K562 (cell line): ENCODE data around the gene PREX1. TPM values are rescaled to one million over a fixed set of nuclear protein-coding genes. Genes with fewer than 3 reads are reported as not detected.

Experiments used
- ATAC-seq: fragments of 200-7000 bp; cut with Tn5 transposase; 3 replicates; pipeline ENCODE4 v1.9.1; 2020; ENCODE audit warnings: moderate library complexity
- BruUV-seq: library from RNA; stranded (reverse); fragments of 400-500 nt; replicated peaks from 2 replicates; lab custom pipeline; 2021; lab: Mats Ljungman, UMichigan
- CTCF ChIA-PET: fragments of 300-600 bp; formaldehyde crosslinking; extraction: SDS; loops from one replicate; lab custom pipeline; 2021; ENCODE audit warnings: low intra/inter-chr PET ratio; lab: Yijun Ruan, JAX
- POLR2A ChIA-PET: fragments of 300-600, 350-650 bp; sonication (Branson Sonifier 250); formaldehyde crosslinking; extraction: SDS; loops from one replicate; lab custom pipeline; 2021; ENCODE audit warnings: antibody characterized with exemption, inconsistent platforms; lab: Yijun Ruan, JAX
- DNase-seq, 4 experiments: peaks; one replicate each; pipeline versions ENCODE4 v3.0.0 to v3.0.0-alpha.2; 2011 to 2018; ENCODE audit warnings: low spot score in 3 of 4, mixed read lengths in 3 of 4; ENCODE audit errors: extremely low read depth in 1 of 4
- FAIRE-seq: peaks from 2 replicates; lab custom pipeline; 2011; peaks lifted over from hg19 to GRCh38; lab: Jason Lieb, UNC
- H2AFZ ChIP-seq: 2 replicates; pipeline ENCODE4 v1.6.0; 2011; ENCODE audit warnings: low read depth, low read length, control low read depth, inconsistent platforms
- H3K27ac ChIP-seq: fragments of 200-600 bp; 3 replicates; pipeline ENCODE4 v1.8.0; 2011; ENCODE audit warnings: low read depth, mild to moderate bottlenecking, control low read depth, inconsistent platforms, low read length, moderate library complexity, mixed read lengths; ENCODE audit errors: extremely low read depth
- H3K27me3 ChIP-seq, 2 experiments: fragments of 300-600 bp in 1 of 2; 2 replicates in 1 of 2; 3 replicates in 1 of 2; pipeline versions ENCODE4 v1.6.0 to v1.8.0; 2011; ENCODE audit warnings: inconsistent platforms in 2 of 2, low read length in 2 of 2, mild to moderate bottlenecking in 1 of 2, mixed read lengths in 1 of 2, moderate library complexity in 1 of 2; ENCODE audit not compliant: control insufficient read depth in 2 of 2, insufficient read depth in 2 of 2
- H3K36me3 ChIP-seq: fragments of 300-600 bp; 3 replicates; pipeline ENCODE4 v1.8.0; 2011; ENCODE audit warnings: mild to moderate bottlenecking, low read length, inconsistent platforms; ENCODE audit not compliant: control insufficient read depth, insufficient read depth
- H3K4me1 ChIP-seq, 2 experiments: fragments of 200-600 bp in 1 of 2; replicated peaks in 1 of 2; 2 replicates in 1 of 2; 3 replicates in 1 of 2; pipeline versions ENCODE4 v1.5.1 to v1.8.0; 2011; ENCODE audit warnings: inconsistent platforms in 2 of 2, low read length in 2 of 2, mild to moderate bottlenecking in 1 of 2, mixed read lengths in 1 of 2, moderate library complexity in 1 of 2; ENCODE audit not compliant: control insufficient read depth in 2 of 2, insufficient read depth in 2 of 2
- H3K4me2 ChIP-seq: 2 replicates; pipeline ENCODE4 v1.6.1; 2011; ENCODE audit warnings: low read length, control low read depth, inconsistent platforms, mixed read lengths; ENCODE audit not compliant: insufficient read depth
- H3K4me3 ChIP-seq: fragments of 200-600 bp; sonication (generic), shearing (Covaris generic); 2 replicates; pipeline ENCODE4 v1.5.1; 2016; ENCODE audit warnings: control low read depth, inconsistent platforms
- H3K79me2 ChIP-seq: fragments of 200-600 bp; 3 replicates; pipeline ENCODE4 v1.8.0; 2011; ENCODE audit warnings: low read length, inconsistent platforms; ENCODE audit not compliant: control insufficient read depth, insufficient read depth
- H3K9ac ChIP-seq, 2 experiments: 2 replicates each; pipeline versions ENCODE4 v1.6.0 to v1.6.1; 2011; ENCODE audit warnings: low read depth in 2 of 2, low read length in 2 of 2, control low read depth in 1 of 2, inconsistent platforms in 1 of 2, mild to moderate bottlenecking in 1 of 2, mixed read lengths in 1 of 2; ENCODE audit not compliant: insufficient read depth in 1 of 2
- H3K9me1 ChIP-seq: one replicate; pipeline ENCODE4 v1.6.0; 2011; ENCODE audit warnings: inconsistent platforms, mild to moderate bottlenecking, low read length, moderate library complexity; ENCODE audit not compliant: control insufficient read depth, insufficient read depth
- H3K9me3 ChIP-seq: replicated peaks from 2 replicates; pipeline ENCODE4 v1.5.1; 2011; ENCODE audit warnings: low read depth, low read length, inconsistent platforms; ENCODE audit not compliant: control insufficient read depth, insufficient read depth
- H4K20me1 ChIP-seq: replicated peaks from 2 replicates; pipeline ENCODE4 v1.6.1; 2011; ENCODE audit warnings: low read length, inconsistent platforms, mixed read lengths; ENCODE audit not compliant: control insufficient read depth, insufficient read depth
- WGBS: fragments of 100-300 bp; shearing (Covaris generic); methylation state at CpG from one replicate; pipeline ENCODE4 v1.1.6; 2016; ENCODE audit warnings: low coverage, mixed read lengths; ENCODE audit not compliant: insufficient coverage; ENCODE audit errors: missing lambda C conversion rate; 5-methylcytosine and 5-hydroxymethylcytosine counted together
- in situ Hi-C: fragments of 300-500 bp; cut with MboI; formaldehyde crosslinking; loops from 4 replicates; pipeline ENCODE4 v1.15.0; 2018; ENCODE audit warnings: inconsistent platforms, mixed read lengths
- intact Hi-C: fragments of 100-400 bp; cut with micrococcal nuclease; formaldehyde crosslinking; loops from 2 replicates; pipeline ENCODE4 v1.14.2; 2022
- polyA plus RNA-seq, 8 experiments: library from polyadenylated mRNA; depleted of rRNA in 4 of 8; stranded (reverse) in 5 of 8; unstranded in 3 of 8; fragments of >200 nt; fragmentation: Nextera tagmentation in 2 of 8; fragmentation: Illumina TruSeq in 1 of 8; extraction: Ambion mirVana in 2 of 8; extraction: Trizol in 1 of 8; gene quantifications; 2 replicates each; pipeline versions ENCODE4 v1.2.1 to v1.2.3, GENCODE V29; 2011 to 2014; ENCODE audit warnings: inconsistent platforms in 1 of 8, missing spikeins in 1 of 8
- total RNA-seq, 7 experiments: library from RNA; depleted of rRNA in 6 of 7; stranded (reverse); fragments of >200 nt in 6 of 7; fragmentation: Illumina TruSeq in 2 of 7; extraction: Trizol in 2 of 7; gene quantifications; 2 replicates each; pipeline versions ENCODE4 v1.2.1 to v1.2.3, GENCODE V29; 2011 to 2021; ENCODE audit warnings: low replicate concordance in 1 of 7
- TF ChIP-seq, protein P1 (sequence below), 3 experiments: fragments of 200-800 bp in 1 of 3; fragments of 250-450 bp in 1 of 3; fragments of 450-650 bp in 1 of 3; sonication (Bioruptor Pico) in 1 of 3; sonication (Bioruptor generic) in 1 of 3; formaldehyde crosslinking in 1 of 3; IDR thresholded peaks; 2 replicates each; pipeline versions ENCODE4 v1.6.1 to v1.8.0; 2016 to 2022; ENCODE audit warnings: mild to moderate bottlenecking in 2 of 3, missing genetic modification characterization in 2 of 3, missing compliant biosample characterization in 1 of 3, moderate library complexity in 1 of 3
- TF ChIP-seq, protein P2 (sequence below), 2 experiments: IDR thresholded peaks in 1 of 2; conservative IDR thresholded peaks in 1 of 2; 2 replicates each; pipeline ENCODE4 v1.6.1; 2016; ENCODE audit warnings: low read depth in 2 of 2, mild to moderate bottlenecking in 1 of 2, missing compliant biosample characterization in 1 of 2, missing genetic modification characterization in 1 of 2, moderate library complexity in 1 of 2

The PREX1 gene
- total and polyA plus RNA-seq, 9 of the 15 experiments (the other 6 are each of a cell fraction or from before 2014, with no cell fraction given) = 0.37 to 10.4 (median 4.8) TPM

- ATAC-seq (no peak), FAIRE-seq (no peak), DNase-seq (no peak)
- intact Hi-C loops = no loop called here
- Histone ChIP-seq H3K4me1 (no peaks in the 10 kb centered on the region), H3K79me2 (no peaks in the 10 kb centered on the region), H3K9me1 (no peaks in the 10 kb centered on the region), H3K36me3 (no peaks in the 10 kb centered on the region), H3K27me3 (peaks cover 5 to 39% of the 10 kb centered on the region in 2 experiments; a peak in 4 of 5 replicates), H2AFZ (no peak overlapping the region), H3K9ac (no peak overlapping the region), H3K4me2 (no peak overlapping the region), H4K20me1 (no peaks in the 10 kb centered on the region), H3K27ac (no peak overlapping the region), H3K4me3 (no peak overlapping the region), H3K9me3 (no peaks in the 10 kb centered on the region)
- POLR2A ChIA-PET = no interaction called here
- in situ Hi-C loops = loop anchor here (5.0 kb wide), 1 partner anchor 388 kb away; no protein-coding TSS in a partner anchor
- TF ChIP-seq, protein P1, sequence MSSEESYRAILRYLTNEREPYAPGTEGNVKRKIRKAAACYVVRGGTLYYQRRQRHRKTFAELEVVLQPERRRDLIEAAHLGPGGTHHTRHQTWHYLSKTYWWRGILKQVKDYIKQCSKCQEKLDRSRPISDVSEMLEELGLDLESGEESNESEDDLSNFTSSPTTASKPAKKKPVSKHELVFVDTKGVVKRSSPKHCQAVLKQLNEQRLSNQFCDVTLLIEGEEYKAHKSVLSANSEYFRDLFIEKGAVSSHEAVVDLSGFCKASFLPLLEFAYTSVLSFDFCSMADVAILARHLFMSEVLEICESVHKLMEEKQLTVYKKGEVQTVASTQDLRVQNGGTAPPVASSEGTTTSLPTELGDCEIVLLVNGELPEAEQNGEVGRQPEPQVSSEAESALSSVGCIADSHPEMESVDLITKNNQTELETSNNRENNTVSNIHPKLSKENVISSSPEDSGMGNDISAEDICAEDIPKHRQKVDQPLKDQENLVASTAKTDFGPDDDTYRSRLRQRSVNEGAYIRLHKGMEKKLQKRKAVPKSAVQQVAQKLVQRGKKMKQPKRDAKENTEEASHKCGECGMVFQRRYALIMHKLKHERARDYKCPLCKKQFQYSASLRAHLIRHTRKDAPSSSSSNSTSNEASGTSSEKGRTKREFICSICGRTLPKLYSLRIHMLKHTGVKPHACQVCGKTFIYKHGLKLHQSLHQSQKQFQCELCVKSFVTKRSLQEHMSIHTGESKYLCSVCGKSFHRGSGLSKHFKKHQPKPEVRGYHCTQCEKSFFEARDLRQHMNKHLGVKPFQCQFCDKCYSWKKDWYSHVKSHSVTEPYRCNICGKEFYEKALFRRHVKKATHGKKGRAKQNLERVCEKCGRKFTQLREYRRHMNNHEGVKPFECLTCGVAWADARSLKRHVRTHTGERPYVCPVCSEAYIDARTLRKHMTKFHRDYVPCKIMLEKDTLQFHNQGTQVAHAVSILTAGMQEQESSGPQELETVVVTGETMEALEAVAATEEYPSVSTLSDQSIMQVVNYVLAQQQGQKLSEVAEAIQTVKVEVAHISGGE (CRISPR knock-in tag; IDR thresholded peaks at IDR 0.05) = 0 out of 6 replicates have a peak, but pooled peaks of 1 of the 3 experiments have one; percentile 35
- TF ChIP-seq, protein P2, sequence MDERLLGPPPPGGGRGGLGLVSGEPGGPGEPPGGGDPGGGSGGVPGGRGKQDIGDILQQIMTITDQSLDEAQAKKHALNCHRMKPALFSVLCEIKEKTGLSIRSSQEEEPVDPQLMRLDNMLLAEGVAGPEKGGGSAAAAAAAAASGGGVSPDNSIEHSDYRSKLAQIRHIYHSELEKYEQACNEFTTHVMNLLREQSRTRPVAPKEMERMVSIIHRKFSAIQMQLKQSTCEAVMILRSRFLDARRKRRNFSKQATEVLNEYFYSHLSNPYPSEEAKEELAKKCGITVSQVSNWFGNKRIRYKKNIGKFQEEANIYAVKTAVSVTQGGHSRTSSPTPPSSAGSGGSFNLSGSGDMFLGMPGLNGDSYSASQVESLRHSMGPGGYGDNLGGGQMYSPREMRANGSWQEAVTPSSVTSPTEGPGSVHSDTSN (CRISPR knock-in tag; IDR thresholded peaks at IDR 0.05; ENCODE audit: low read depth) = no peak
- TF ChIP-seq, protein P2 (tag; conservative IDR thresholded peaks at IDR 0.05; ENCODE audit: low read depth) = no peak
- BruUV-seq = no TSS peak
- CTCF ChIA-PET = no interaction called here
- WGBS = 0% methylated on average over 11 of the region's 11 CpGs
Measured at GRCh38 chr20:48599748-48600469, 227.9 kb downstream of the PREX1 start.
